HPDE6-E6E7 (cell line): ENCODE results near the gene MTCH2.
"Not testable (repeated sequence)": the region's sequence is repeated elsewhere in the genome, so short reads cannot be mapped to it uniquely, and the experiment has no call there.

ENCODE experiments used
- DNase-seq: peaks from one replicate; pipeline ENCODE4 v3.0.0; 2011; ENCODE audit warnings: missing footprints; ENCODE audit errors: extremely low spot score

The MTCH2 gene

DNA sequence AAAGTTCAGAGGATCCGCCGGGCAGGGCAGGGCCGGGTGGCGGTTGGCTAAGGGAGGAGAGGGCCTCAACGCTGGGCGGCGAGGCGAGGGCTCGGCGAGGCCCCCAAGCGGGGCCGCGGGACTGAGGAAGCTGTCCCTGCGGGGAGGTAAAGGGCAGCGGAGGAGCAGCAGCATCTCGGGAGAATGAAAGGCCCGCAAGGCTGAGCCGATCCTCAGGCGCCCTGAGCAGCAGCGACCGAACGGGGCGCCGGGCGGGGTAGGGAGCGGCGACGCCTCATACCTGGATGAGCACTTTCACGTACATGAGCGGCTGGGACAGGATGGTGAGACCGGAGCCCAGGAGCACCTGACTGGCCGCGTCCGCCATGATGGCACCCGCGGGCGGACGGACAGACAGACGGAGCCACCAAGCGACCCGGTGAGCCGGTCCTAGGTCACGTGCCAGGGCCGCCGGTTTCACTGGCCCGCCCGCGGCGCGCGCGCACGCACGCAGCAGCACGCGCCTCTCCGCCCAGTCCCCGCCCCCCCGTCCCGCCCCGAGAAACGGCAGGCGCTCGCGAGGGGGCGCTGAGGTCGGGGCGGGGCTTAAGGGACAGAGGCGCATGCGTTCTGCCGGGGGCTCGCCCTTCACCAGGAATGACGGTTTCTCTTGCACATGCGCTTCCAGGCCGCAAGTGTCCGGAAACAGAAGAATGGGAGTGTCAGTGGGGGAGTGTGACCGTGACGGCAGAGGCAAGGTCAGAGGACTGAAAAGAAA, at the start of gene MTCH2:
MTCH2 (minus strand) TSS at position 461 of the 757 bp plus-strand sequence; CDS start at position 367, 94 bp downstream.
- peak; percentile 93 for DNase-seq

DNA sequence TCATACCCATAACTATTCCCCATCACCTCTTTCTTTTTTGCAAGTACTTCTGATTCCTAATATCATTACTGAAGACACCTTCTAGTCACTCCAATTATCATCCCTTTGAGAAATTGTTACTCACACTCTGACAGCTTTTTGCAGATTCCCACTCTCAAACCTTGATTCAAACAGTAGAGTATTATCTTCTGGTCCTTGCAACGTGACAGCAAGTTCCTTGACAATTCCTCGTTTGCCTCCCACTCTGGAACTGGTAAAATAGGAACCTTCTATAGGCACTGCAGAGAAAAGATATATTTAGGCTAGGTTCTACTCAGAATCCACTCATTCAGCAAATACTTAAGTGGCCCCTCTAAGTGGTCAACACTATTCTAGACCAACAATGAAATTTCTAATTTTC, 49.6 kb upstream of the MTCH2 start:
- DNase-seq: no peak

DNA sequence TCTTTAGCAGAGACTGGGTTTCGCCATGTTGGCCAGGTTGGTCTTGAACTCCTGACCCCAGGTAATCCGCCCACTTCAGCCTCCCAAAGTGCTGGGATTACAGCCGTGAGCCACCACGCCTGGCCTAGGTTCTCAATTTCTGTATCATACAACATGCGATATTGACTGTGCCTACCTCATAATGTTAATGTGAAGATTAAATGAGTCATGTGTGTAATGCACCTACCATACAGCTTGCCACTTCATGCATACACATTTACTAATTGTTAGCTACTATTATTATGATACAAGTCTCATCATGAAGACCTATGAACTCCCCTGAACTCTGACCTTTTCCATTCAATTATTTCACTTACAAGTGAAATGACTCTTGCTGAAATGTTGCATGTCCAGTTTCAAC, 47.1 kb upstream of the MTCH2 start:
- no peak for DNase-seq

DNA sequence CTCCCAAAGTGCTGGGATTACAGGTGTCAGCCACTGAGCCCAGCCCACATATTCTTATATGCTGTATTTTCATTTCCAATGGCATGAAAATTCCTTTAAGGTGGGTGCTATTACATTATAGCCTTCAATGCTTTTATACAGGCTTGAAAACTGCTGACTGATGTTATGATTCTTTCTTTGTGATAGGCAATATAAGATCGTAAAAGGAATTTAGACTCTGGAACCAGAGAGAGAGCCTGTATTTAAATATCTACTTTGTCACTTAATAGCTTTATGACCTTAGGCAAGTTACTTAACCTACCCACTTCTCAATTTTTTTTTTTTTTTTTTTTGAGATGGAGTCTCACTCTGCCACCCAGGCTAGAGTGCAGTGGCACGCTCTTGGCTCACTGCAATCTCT, 46.6 kb upstream of the MTCH2 start:
- no peak for DNase-seq

DNA sequence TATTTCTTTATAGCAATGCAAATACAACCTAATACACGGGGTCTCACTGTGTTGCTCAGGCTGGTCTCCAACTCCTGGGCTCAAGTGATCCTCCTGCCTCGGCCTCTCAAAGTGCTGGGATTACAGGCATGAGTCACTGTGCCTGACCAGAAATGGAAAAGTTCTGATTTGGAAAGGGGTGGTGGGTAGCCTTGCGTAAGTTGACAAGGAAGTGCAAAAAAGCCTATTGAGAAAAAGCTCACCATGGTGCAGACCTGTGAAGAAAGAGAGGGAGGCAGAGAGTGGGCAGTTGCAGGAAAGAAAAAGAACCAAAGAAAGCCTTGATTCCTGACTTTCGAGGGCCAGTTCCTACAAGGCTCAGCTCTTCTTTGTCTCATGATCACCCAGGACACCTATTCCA, 45.8 kb upstream of the MTCH2 start:
- no peak for DNase-seq

GRCh38 chr11:47686704-47687103, 44.3 kb upstream of the MTCH2 start:
- not testable (repeated sequence) for DNase-seq

- no peak for DNase-seq
Measured at GRCh38 chr11:47686151-47686550, 43.8 kb upstream of the MTCH2 start.

GRCh38 chr11:47675851-47676250, 33.5 kb upstream of the MTCH2 start:
- no peak for DNase-seq

- DNase-seq: no peak
Measured at GRCh38 chr11:47672283-47672730, 29.9 kb upstream of the MTCH2 start.

DNA sequence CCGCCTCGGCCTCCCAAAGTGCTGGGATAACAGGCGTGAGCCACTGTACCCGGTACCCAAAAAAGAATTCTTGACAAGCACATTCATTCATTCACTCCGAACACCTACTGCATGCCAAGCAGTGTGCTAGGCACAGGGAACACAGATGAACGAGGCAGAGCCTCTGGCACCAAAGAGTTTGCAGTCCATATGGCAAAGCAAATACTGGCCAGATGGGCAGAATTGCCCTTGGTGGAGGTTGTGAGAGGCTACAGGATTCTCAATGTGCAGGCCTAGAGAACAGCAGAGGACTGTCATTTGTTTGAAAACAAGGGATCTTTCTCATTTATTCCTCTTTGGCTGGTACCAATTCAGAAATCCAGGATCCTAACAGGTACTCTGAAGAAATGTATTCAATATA, 27.5 kb upstream of the MTCH2 start:
- no peak for DNase-seq

- DNase-seq: no peak
Measured at GRCh38 chr11:47668665-47669064, 26.3 kb upstream of the MTCH2 start.

DNA sequence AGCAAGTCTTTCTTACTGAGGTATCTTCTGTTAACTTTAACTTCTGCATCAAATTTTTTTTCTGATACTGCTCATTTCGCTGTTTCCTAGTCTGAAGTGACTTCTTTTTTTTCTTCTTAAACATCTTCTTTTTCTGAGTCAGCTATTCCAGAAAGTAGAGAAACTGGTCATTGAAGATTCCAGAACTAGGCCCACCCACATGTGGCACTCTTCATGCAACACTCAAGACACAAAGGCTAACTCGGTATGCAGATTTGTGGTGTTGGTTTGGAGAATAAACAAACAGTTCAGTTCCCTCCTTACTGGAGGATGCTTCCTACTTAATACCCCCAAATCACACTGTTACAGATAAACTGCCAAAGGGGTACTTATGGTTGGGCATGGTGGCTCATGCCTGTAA, 25.2 kb upstream of the MTCH2 start:
- no peak for DNase-seq

GRCh38 chr11:47667135-47667534, 24.8 kb upstream of the MTCH2 start:
- DNase-seq: no peak

DNA sequence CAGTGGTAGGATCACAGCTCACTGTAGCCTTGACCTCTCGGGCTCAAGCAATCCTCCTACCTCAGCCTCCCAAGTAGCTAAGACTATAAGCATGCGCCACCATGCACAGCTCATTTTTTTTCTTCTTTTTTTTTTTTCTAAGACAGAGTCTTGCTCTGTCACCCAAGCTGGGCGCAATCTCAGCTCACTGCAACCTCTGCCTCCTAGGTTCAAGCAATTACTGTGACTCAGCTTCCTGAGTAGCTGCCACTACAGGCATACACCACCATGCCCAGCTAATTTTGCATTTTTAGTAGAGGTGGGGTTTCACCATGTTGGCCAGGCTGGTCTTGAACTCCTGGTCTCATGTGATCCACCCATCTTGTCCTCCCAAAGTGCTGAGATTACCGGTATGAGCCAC, 22.6 kb upstream of the MTCH2 start:
- DNase-seq: not testable (repeated sequence)

- no peak for DNase-seq
Measured at GRCh38 chr11:47661245-47661644, 18.9 kb upstream of the MTCH2 start.

GRCh38 chr11:47659276-47659675, 16.9 kb upstream of the MTCH2 start:
- no peak for DNase-seq

GRCh38 chr11:47656260-47656885, 14.0 kb upstream of the MTCH2 start:
- DNase-seq: no peak

DNA sequence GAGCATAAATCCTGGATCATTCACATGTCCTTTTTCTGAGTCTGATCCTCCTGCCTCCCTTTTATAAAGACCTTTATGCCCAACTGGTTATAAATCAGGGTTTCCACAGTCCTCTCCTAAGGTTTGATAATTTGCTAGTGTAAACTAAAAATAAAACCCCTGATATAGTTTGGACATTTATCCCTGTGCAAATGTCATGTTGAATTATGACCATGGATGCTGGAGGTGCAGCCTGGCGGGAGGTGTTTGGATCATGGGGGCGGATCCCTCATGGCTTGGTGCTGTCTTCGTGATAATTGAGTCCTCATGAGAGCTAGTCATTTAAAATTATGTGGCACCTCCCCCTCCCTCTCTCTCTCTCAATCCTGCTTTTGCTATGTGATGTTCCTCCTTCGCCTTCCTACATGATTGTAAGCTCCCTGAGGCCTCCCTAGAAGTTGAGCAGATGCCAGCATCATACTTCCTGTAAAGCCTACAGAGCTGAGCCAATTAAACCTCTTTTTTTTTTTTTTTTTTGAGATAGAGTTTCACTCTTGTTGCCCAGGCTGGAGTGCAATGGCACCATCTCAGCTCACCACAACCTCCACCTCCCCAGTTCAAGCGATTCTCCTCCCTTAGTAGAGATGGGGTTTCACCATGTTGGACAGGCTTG, 9.6 kb upstream of the MTCH2 start:
- no peak for DNase-seq

- DNase-seq: no peak
Measured at GRCh38 chr11:47649276-47649675, 6.9 kb upstream of the MTCH2 start.

DNA sequence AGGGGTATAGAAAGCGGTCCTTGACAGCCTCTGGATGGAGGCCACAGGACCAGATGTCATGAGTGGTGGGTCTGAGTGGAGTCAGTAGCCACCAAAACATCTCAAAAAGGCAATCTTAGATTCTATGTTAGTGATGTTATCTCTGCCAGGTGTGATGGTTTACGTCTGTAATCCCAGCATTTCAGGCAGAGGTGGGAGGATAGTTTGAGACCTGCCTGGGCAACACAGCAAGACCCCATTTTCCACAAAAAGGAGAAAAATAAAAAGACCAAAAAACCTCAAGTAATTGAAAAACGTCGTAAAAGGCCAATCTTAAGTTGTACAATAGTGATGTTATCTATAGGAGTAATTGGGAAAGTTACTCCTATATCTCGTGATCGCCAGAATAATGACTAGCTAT, 3.7 kb upstream of the MTCH2 start:
- DNase-seq: no peak

- DNase-seq: no peak
Measured at GRCh38 chr11:47645500-47645899, 3.1 kb upstream of the MTCH2 start.

DNA sequence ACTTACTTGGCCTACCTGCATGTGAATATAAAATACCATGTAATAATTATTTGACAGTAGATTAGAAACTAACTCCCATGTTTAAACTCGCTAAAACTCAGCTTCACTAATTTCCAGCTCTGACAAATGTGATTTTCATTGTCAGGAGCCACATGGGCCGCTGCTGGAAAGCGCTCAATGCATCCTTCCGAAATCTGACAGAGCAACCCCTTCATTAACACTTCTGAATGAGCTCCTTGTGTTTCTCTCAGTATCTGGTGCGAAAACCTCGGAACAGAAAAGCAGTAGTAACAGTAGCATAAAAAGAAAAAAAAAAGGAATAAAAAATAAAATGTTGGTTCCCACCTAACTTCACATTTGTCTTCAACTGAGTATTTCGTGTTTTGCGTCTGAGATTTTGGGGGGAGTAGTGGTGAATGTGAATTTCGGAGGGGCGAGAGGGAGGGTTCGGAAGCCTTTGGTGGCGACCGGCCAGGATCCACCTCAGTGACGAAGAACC, 710 bp downstream of the MTCH2 start:
- DNase-seq: no peak

GRCh38 chr11:47640506-47640905, 1.9 kb downstream of the MTCH2 start:
- DNase-seq: not testable (repeated sequence)
